ENCODE data around the gene C5orf34. TPM values are rescaled to one million over a fixed set of nuclear protein-coding genes. Genes with fewer than 3 reads are reported as not detected.

The C5orf34 gene
- total and polyA plus RNA-seq, 2 donors from 2014 or later, result 0.71 to 2.3 TPM

GRCh38 chr5:43483298-43484105, 31.4 kb downstream of the C5orf34 start, which contains the start of gene TMEM267:
Gene TMEM267 (minus strand): TSS chr5:43483865. CDS start chr5:43453969, 29,896 bp downstream.
- H3K9me3 ChIP-seq (ENCODE audit: control insufficient read depth in 2 of 3, insufficient read depth in 1 of 3, low read length in 3 of 3), result no peaks in the 10 kb centered on the region
- FAIRE-seq (no peak), DNase-seq (peak; percentile 93 to 98 (median 97))
- intact Hi-C loops (cut with DNase I), result no loop called here
- no peaks in the 10 kb centered on the region for H3K36me3 ChIP-seq (ENCODE audit: control insufficient read depth in 2 of 3, insufficient read depth in 3 of 3, low read length in 3 of 3)
- no peaks in the 10 kb centered on the region for H3K27me3 ChIP-seq (ENCODE audit: control insufficient read depth, insufficient read depth, low read length)
- H3K4me1 ChIP-seq (ENCODE audit: control insufficient read depth in 2 of 3, insufficient read depth in 2 of 3, low read depth in 1 of 3, low read length in 3 of 3), result peaks cover 0 to 8% (median 6%) of the 10 kb centered on the region in 3 donors
- peak within 1 kb of the TSS; percentile 97 to 99 for H3K27ac ChIP-seq (ENCODE audit: low read depth in 2 of 2, low read length in 2 of 2)
- H3K9ac ChIP-seq (ENCODE audit: low read length in 3 of 3), result peak within 1 kb of the TSS; percentile 91 to 98 (median 95)
- peak within 1 kb of the TSS; percentile 89 to 95 (median 91) for H3K4me3 ChIP-seq (ENCODE audit: low read length in 3 of 3)
- TF ChIP-seq, protein P1, sequence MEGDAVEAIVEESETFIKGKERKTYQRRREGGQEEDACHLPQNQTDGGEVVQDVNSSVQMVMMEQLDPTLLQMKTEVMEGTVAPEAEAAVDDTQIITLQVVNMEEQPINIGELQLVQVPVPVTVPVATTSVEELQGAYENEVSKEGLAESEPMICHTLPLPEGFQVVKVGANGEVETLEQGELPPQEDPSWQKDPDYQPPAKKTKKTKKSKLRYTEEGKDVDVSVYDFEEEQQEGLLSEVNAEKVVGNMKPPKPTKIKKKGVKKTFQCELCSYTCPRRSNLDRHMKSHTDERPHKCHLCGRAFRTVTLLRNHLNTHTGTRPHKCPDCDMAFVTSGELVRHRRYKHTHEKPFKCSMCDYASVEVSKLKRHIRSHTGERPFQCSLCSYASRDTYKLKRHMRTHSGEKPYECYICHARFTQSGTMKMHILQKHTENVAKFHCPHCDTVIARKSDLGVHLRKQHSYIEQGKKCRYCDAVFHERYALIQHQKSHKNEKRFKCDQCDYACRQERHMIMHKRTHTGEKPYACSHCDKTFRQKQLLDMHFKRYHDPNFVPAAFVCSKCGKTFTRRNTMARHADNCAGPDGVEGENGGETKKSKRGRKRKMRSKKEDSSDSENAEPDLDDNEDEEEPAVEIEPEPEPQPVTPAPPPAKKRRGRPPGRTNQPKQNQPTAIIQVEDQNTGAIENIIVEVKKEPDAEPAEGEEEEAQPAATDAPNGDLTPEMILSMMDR (IDR thresholded peaks at IDR 0.05; ENCODE audit: borderline replicate concordance, extremely low read depth, insufficient read depth), result no peak

- no peak for FAIRE-seq
- intact Hi-C loops (cut with DNase I), result no loop called here
- DNase-seq, result peak in 1 of 5 donors; percentile 12
- Histone ChIP-seq H3K27ac (ENCODE audit: low read depth in 2 of 2, low read length in 2 of 2) (peak overlapping the region; percentile 97 to 99), H3K9me3 (ENCODE audit: control insufficient read depth in 2 of 3, insufficient read depth in 1 of 3, low read length in 3 of 3) (no peaks in the 10 kb centered on the region), H3K4me1 (ENCODE audit: control insufficient read depth in 2 of 3, insufficient read depth in 2 of 3, low read depth in 1 of 3, low read length in 3 of 3) (peaks cover 0 to 8% (median 6%) of the 10 kb centered on the region in 3 donors), H3K4me3 (ENCODE audit: low read length in 3 of 3) (peak overlapping the region; percentile 89 to 95 (median 91)), H3K9ac (ENCODE audit: low read length in 3 of 3) (peak overlapping the region; percentile 65 to 74 (median 70)), H3K27me3 (ENCODE audit: control insufficient read depth, insufficient read depth, low read length) (no peaks in the 10 kb centered on the region), H3K36me3 (ENCODE audit: control insufficient read depth in 2 of 3, insufficient read depth in 3 of 3, low read length in 3 of 3) (no peaks in the 10 kb centered on the region)
- TF ChIP-seq, protein P1 (IDR thresholded peaks at IDR 0.05; ENCODE audit: borderline replicate concordance, extremely low read depth, insufficient read depth), result no peak
Observed at GRCh38 chr5:43482490-43483297, 32.3 kb downstream of the C5orf34 start.

DNA sequence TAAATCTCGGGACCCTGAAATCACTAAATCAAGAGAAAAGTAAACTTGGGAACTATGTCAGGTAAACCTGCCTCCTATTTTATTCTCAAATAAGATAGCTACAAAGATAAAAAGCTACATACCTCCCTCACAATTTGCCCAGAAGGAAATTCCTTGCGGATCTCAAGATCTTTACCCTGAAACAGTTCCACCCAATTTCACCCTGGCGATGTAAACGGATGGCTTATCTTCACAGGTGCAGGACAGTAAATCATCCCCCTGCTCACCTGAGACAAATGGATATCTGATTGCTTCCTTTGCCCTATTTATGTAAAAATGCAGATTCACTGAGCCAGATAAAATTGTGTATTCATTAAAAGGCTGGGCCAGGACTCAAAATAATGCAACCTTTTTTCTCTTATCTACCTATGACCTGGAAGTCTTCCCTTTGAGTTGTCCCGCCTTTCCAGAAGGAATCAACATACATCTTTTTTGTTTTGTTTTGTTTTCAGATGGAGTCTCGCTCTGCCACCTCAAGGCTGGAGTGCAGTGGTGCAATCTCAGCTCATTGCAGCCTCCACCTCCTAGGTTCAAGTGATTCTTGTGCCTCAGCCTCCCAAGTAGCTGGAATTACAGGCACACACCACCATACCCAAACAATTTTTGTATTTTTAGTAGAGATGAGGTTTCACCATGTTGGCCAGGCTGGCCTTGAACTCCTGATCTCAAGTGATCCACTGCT, 45.1 kb downstream of the C5orf34 start:
- no peak for FAIRE-seq
- peaks cover 0 to 16% (median 3%) of the 10 kb centered on the region in 3 donors for H3K9me3 ChIP-seq (ENCODE audit: control insufficient read depth in 2 of 3, insufficient read depth in 1 of 3, low read length in 3 of 3)

More for the DNA sequence above, 45.1 kb downstream of the C5orf34 start:
- Histone ChIP-seq H3K27ac (ENCODE audit: low read depth in 2 of 2, low read length in 2 of 2) (no peak overlapping the region), H3K36me3 (ENCODE audit: control insufficient read depth in 2 of 3, insufficient read depth in 3 of 3, low read length in 3 of 3) (peaks cover 0 to 3% (median 2%) of the 10 kb centered on the region in 3 donors), H3K9ac (ENCODE audit: low read length in 3 of 3) (no peak overlapping the region), H3K4me3 (ENCODE audit: low read length in 3 of 3) (no peak overlapping the region), H3K4me1 (ENCODE audit: control insufficient read depth in 2 of 3, insufficient read depth in 2 of 3, low read depth in 1 of 3, low read length in 3 of 3) (no peaks in the 10 kb centered on the region), H3K27me3 (ENCODE audit: control insufficient read depth, insufficient read depth, low read length) (no peaks in the 10 kb centered on the region)
- no peak for DNase-seq
- TF ChIP-seq, protein P1 (IDR thresholded peaks at IDR 0.05; ENCODE audit: borderline replicate concordance, extremely low read depth, insufficient read depth), result no peak
- intact Hi-C loops (cut with DNase I), result no loop called here
